HL-60/S4 treated with retinoic acid at 250 ng/mL for 4 days and 3 days (cell line): Measurements from ENCODE around the gene PARN.
"Not testable (repeated sequence)": the region's sequence is repeated elsewhere in the genome, so short reads cannot be mapped to it uniquely, and the experiment has no call there.

ENCODE experiments used
- in situ Hi-C: fragments of 300-500 bp; cut with MboI; formaldehyde crosslinking; loops from 2 replicates; pipeline ENCODE4 v1.7.0; 2022; ENCODE audit warnings: low sequenced_read_pairs

Gene PARN

GRCh38 chr16:14634389-14634725 is 4.3 kb upstream of the PARN start:
- in situ Hi-C loops: no loop called here

GRCh38 chr16:14632693-14633569 is 2.9 kb upstream of the PARN start, which contains the start of gene BFAR:
Gene BFAR, plus strand, starts transcription at chr16:14632951. Its CDS starts 11,396 bp downstream, at chr16:14644347.
- in situ Hi-C loops: no loop called here

- in situ Hi-C loops: not testable (repeated sequence)
Observed at GRCh38 chr16:14630620-14631330, 715 bp upstream of the PARN start.

GRCh38 chr16:14629612-14629918 is 495 bp downstream of the PARN start:
- in situ Hi-C loops: no loop called here

- in situ Hi-C loops: no loop called here
Observed at GRCh38 chr16:14628806-14629611, 1.1 kb downstream of the PARN start.

GRCh38 chr16:14627078-14627477 is 3.0 kb downstream of the PARN start:
- in situ Hi-C loops: no loop called here

GRCh38 chr16:14618566-14618965 is 11.5 kb downstream of the PARN start:
- in situ Hi-C loops: no loop called here

- in situ Hi-C loops: no loop called here
Observed at GRCh38 chr16:14616280-14616679, 13.8 kb downstream of the PARN start.

GRCh38 chr16:14613991-14614390 is 16.1 kb downstream of the PARN start:
- in situ Hi-C loops: no loop called here

GRCh38 chr16:14611660-14612059 is 18.4 kb downstream of the PARN start:
- in situ Hi-C loops: no loop called here

- in situ Hi-C loops: no loop called here
Observed at GRCh38 chr16:14609716-14610115, 20.3 kb downstream of the PARN start.

- in situ Hi-C loops: no loop called here
Observed at GRCh38 chr16:14608604-14609003, 21.5 kb downstream of the PARN start.

GRCh38 chr16:14608111-14608566 is 21.9 kb downstream of the PARN start:
- in situ Hi-C loops: no loop called here

GRCh38 chr16:14606102-14606501 is 24.0 kb downstream of the PARN start:
- in situ Hi-C loops: no loop called here

GRCh38 chr16:14602443-14602963 is 27.6 kb downstream of the PARN start:
- in situ Hi-C loops: no loop called here

- in situ Hi-C loops: no loop called here
Observed at GRCh38 chr16:14600164-14600563, 29.9 kb downstream of the PARN start.

GRCh38 chr16:14586637-14587305 is 43.3 kb downstream of the PARN start:
- in situ Hi-C loops: no loop called here

- in situ Hi-C loops: no loop called here
Observed at GRCh38 chr16:14585287-14585686, 44.8 kb downstream of the PARN start.

GRCh38 chr16:14580926-14581325 is 49.1 kb downstream of the PARN start:
- in situ Hi-C loops: not testable (repeated sequence)

- in situ Hi-C loops: no loop called here
Observed at GRCh38 chr16:14579266-14579665, 50.8 kb downstream of the PARN start.

GRCh38 chr16:14576532-14576931 is 53.5 kb downstream of the PARN start:
- in situ Hi-C loops: no loop called here
